Measurements from ENCODE around the gene MCC.

- TF ChIP-seq GATA3 (IDR thresholded peaks at IDR 0.05; ENCODE audit: low read depth, low read length), result no peak
- TF ChIP-seq GATA2 (IDR thresholded peaks at IDR 0.05; ENCODE audit: low read depth, low read length), result no peak
These were observed 22.7 kb upstream of the MCC start for GRCh38 chr5:113510836-113511451.
